D341Med (cell line): ENCODE data around the gene WDR47.
"Not testable (repeated sequence)": the region's sequence is repeated elsewhere in the genome, so short reads cannot be mapped to it uniquely, and the experiment has no call there.

Experiments used
- DNase-seq: peaks from one replicate; pipeline ENCODE4 v3.0.0; 2012; ENCODE audit warnings: low spot score

WDR47 gene

GRCh38 chr1:109052145-109052544, 10.2 kb upstream of the WDR47 start:
- DNase-seq = not testable (repeated sequence)

GRCh38 chr1:109050228-109050995, 8.5 kb upstream of the WDR47 start:
- DNase-seq = no peak

GRCh38 chr1:109048335-109048734, 6.4 kb upstream of the WDR47 start:
- DNase-seq = no peak

GRCh38 chr1:109047339-109047738, 5.4 kb upstream of the WDR47 start:
- no peak for DNase-seq

DNA sequence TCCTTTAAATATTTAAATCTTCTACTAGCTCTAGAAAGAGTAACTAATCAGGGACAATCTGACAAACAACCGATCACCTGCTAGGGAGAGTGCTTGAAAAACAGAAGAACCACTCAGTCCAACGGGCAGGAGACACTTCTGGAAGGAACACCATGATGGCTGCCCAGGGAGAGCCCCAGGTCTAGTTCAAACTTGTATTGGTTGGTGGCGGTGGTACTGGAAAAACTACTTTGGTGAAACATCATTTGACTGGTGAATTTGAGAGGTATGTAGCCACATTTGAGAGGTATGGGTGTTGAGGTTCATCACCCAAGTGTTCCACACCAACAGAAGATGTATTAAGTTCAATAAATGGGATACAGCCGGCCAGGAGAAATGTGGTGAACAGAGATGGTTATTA, 4.8 kb upstream of the WDR47 start:
- no peak for DNase-seq

- DNase-seq = no peak
These were observed 3.7 kb upstream of the WDR47 start for GRCh38 chr1:109045595-109045994.

DNA sequence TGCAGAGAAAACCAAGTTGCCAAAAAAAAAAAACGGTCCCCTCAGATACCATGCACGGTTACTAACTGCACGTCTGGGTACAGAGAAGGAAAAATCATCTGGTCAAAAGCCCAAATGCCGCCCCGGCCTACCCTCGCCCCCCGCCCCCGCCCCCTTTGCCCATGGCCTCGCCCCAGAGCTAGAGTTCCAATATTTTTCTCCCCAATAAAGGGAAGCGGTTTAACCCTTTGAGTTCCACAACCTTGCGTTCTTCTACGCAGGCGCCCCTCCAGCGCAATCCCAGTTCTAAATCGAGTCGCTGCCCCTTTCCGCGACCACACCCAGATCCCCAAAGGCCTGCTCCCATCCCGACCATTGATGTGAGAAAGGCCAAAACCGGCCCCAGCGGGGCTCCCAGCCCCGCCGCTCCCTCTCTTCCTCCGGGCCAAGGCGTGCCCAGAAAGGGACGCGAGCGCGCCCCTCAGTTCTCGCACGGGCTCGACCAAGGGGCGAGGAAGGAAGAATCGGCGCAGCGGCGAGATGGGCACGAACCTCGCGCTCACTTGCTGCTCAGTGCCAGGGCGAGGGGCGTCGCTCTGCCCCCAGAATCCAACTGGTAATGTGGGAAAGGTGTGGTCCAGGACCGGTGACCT, 797 bp downstream of the WDR47 start:
- DNase-seq = peak; percentile 66

DNA sequence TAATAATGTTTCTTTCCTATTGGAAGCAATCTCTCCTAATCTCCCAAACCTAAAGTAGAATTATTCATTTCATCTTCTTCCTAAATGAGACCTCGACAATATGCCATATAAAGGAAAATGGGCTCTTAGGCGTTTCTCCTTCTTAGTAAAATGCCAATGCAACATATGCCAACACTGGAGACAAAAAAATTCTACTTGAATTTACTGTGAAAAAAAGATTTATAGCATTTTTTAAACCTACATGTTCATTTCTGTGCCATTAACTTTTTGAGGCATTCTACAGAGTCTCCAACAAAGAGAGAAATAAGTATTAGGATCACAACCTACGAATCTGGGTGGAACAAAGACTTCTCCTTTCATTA, 1.3 kb downstream of the WDR47 start:
- no peak for DNase-seq

GRCh38 chr1:109034382-109034781, 7.5 kb downstream of the WDR47 start:
- DNase-seq = no peak

GRCh38 chr1:109029493-109029892, 12.4 kb downstream of the WDR47 start:
- not testable (repeated sequence) for DNase-seq

GRCh38 chr1:109027841-109028240, 14.1 kb downstream of the WDR47 start:
- DNase-seq = no peak

DNA sequence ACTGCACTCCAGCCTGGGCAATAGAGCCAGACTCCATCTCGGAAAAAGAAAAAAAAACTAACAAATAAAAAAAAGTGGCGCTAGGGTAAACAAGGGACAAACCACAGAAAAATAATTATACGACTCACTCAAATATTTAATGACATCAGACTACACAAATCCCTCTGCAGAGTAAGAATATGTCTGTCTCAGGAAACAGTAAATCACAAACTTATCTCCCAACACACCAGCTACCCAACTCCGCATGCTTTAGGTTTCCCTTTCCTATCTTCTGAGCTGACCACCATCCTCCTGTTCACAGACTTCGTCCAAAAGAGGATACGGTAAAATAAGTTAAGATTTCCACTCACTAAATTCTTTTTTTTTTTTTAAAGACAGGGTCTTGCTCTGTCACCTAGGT, 16.2 kb downstream of the WDR47 start:
- DNase-seq = no peak

- no peak for DNase-seq
These were observed 17.3 kb downstream of the WDR47 start for GRCh38 chr1:109024646-109025045.

DNA sequence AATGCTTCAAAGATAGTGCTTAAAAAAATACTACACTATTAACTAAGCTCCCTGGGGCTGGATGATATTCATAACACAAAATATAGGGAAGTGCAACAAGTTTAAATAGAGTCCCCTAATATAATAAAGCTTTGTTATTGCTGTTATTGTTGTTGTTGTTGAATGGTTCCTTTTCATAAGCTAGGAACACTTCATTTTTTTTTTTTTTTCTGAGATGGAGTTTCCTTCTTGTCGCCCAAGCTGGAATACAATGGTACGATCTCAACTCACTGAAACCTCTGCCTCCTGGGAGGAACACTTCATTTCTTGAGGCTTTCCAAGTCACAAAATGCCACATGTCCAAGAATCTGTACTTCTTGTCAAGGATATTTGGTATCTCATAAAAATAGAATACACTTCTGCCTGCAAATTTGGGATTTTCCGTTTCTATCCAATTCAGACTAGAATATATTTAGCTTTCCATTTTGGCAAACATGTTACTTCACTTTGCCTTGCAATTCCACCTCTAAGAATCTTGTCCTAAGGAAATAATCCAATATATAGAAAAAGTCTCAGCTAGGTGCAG, 21.1 kb downstream of the WDR47 start:
- no peak for DNase-seq

DNA sequence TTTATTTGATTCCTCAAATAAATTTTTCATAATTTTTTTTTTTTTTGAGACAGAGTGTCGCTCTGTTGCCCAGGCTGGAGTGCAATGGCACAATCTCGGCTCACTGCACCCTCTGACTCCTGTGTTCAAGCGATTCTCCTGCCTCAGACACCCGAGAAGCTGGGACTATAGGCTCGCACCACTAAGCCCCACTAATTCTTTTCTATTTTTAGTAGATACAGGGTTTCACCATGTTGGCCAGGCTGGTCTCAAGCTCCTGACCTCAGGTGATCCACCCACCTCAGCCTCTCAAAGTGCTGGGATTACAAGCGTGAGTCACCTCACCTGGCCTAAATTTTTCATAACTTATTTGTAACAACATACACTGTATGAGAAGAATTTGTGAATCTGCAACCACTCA, 24.2 kb downstream of the WDR47 start:
- not testable (repeated sequence) for DNase-seq

DNA sequence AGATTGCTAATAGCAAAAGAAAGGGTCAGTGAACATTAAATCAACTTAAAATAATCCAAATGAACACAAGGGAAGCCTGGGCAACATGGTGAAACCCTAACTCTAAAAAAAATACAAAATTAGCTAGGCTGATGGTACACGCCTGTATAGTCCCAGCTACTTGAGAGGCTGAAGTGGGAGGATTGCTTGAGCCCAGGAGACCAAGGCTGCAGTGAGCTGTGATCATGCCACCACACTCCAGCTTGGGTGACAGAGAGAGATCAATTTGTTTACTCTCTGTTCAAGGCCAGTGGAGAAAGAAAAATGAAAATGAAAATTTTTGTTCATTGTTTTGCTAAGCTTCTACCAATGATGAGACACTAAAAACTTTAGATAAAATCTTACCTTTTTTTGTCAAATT, 24.8 kb downstream of the WDR47 start:
- no peak for DNase-seq

- DNase-seq = no peak
These were observed 30.6 kb downstream of the WDR47 start for GRCh38 chr1:109011335-109011734.

GRCh38 chr1:108996622-108997021, 45.3 kb downstream of the WDR47 start:
- DNase-seq = not testable (repeated sequence)

GRCh38 chr1:108983114-108983513, 58.8 kb downstream of the WDR47 start:
- no peak for DNase-seq

DNA sequence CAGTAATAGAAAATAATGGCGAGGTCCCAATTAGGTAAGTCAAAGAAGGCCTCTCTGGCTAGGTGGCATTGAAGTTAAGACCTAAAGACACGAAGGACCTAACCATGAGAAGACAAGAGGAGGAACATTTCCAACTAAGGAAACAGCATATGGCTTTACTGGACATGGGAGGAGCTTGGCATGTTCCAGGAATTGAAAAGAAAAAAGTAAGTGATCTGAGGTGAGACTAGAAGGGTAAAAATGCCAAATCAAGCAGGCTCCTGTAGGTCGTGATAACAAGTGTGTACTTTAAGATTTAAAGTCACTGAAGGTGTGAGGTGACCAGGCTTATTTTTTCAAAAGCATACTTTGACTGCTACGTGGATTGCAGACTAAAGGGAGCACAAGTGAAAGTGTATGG, 65.2 kb downstream of the WDR47 start:
- no peak for DNase-seq

DNA sequence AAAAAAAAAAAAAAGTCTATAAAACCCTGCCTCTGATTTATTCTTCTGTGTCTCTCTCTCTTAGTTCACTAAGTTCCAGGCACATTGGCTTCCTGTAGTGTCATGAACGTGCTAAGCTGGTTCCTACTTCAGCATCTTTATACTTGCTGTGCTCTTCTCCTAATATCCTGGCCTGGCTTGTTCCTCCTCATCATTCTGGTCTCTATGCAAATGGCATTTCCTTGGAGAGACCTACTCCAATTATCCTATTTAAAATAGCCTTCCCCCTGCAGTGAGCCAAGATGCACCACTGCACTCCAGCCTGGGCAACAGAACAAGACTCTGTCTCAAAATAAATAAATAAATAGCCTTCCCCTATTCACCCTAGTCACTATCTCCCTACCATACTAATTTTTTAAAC, 69.0 kb downstream of the WDR47 start:
- no peak for DNase-seq

DNA sequence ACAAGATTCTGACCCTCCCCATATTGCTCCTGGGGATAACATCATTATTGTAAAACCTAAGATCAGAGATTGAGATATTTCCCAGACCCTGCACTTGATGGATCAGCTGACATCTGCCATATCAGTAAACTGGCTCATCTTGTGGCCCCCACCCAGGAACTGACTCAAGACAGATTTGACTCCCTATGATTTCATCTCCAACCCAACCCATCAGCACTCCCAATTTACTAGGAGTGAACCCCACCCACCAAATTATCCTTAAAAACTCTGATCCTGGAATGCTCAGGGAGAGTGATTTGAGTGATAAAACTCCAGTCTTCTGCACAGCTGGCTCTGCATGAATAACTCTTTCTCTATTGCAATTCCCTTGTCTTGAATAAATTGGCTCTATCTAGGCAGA, 72.6 kb downstream of the WDR47 start:
- no peak for DNase-seq

- DNase-seq = peak; percentile 95
These were observed 78.7 kb downstream of the WDR47 start, which contains the start of gene CLCC1 for GRCh38 chr1:108963052-108963686. CLCC1 (minus strand) TSS chr1:108963484; CDS start chr1:108950437, 13,047 bp downstream.
